GM21367 (cell line): ENCODE data around the gene STAC.
"Not testable (repeated sequence)": the region's sequence is repeated elsewhere in the genome, so short reads cannot be mapped to it uniquely, and the experiment has no call there.

Source experiments
- ATAC-seq: cut with Tn5 transposase; IDR thresholded peaks from one replicate; pipeline ENCODE4 v1.9.1; 2021; ENCODE audit not compliant: unreplicated experiment

STAC gene

GRCh38 chr3:36476286-36476942 lies 96.1 kb downstream of the STAC start:
- no peak for ATAC-seq

- ATAC-seq = no peak
Measured at GRCh38 chr3:36477655-36478054, 97.4 kb downstream of the STAC start.

GRCh38 chr3:36480911-36481648 lies 100.8 kb downstream of the STAC start:
- ATAC-seq = no peak

- ATAC-seq = no peak
Measured at GRCh38 chr3:36482256-36482655, 102.0 kb downstream of the STAC start.

GRCh38 chr3:36482880-36483279 lies 102.6 kb downstream of the STAC start:
- ATAC-seq = no peak

GRCh38 chr3:36483709-36484108 lies 103.4 kb downstream of the STAC start:
- no peak for ATAC-seq

- ATAC-seq = no peak
Measured at GRCh38 chr3:36484386-36484785, 104.1 kb downstream of the STAC start.

GRCh38 chr3:36486009-36486795 lies 105.9 kb downstream of the STAC start:
- ATAC-seq = no peak

GRCh38 chr3:36487616-36488015 lies 107.3 kb downstream of the STAC start:
- no peak for ATAC-seq

GRCh38 chr3:36488077-36488789 lies 107.9 kb downstream of the STAC start:
- no peak for ATAC-seq

GRCh38 chr3:36489101-36489500 lies 108.8 kb downstream of the STAC start:
- no peak for ATAC-seq

GRCh38 chr3:36489679-36490425 lies 109.5 kb downstream of the STAC start:
- no peak for ATAC-seq

GRCh38 chr3:36493051-36493450 lies 112.7 kb downstream of the STAC start:
- ATAC-seq = no peak

GRCh38 chr3:36494461-36495109 lies 114.3 kb downstream of the STAC start:
- ATAC-seq = no peak

GRCh38 chr3:36496684-36497633 lies 116.7 kb downstream of the STAC start:
- no peak for ATAC-seq

- not testable (repeated sequence) for ATAC-seq
Measured at GRCh38 chr3:36500053-36500452, 119.7 kb downstream of the STAC start.

- no peak for ATAC-seq
Measured at GRCh38 chr3:36501616-36502015, 121.3 kb downstream of the STAC start.

GRCh38 chr3:36505393-36505792 lies 125.1 kb downstream of the STAC start:
- ATAC-seq = no peak
